Measurements from ENCODE around the gene MESP2.

- TF ChIP-seq TEAD4 (IDR thresholded peaks at IDR 0.05; ENCODE audit: low read length) (no peak), TEAD4 (CRISPR knock-in tag; IDR thresholded peaks at IDR 0.05; ENCODE audit: borderline replicate concordance) (no peak), CTCF (IDR thresholded peaks at IDR 0.05 in 2 of 3, conservative IDR thresholded peaks at IDR 0.05 in 1 of 3; ENCODE audit: insufficient read depth in 2 of 3, low read depth in 1 of 3, low read length in 3 of 3) (no peak), NFE2L1 (tag; IDR thresholded peaks at IDR 0.05; ENCODE audit: borderline replicate concordance, low read depth) (no peak), RREB1 (CRISPR knock-in tag; IDR thresholded peaks at IDR 0.05) (no peak), PRDM10 (IDR thresholded peaks at IDR 0.05; ENCODE audit: partially characterized antibody) (no peak), ETV1 (tag; conservative IDR thresholded peaks at IDR 0.05; ENCODE audit: low read depth) (no peak), RBFOX2 (IDR thresholded peaks at IDR 0.05; ENCODE audit: low read depth, low read length) (no peak), ELK1 (CRISPR knock-in tag; IDR thresholded peaks at IDR 0.05) (no peak)
These were observed 20.4 kb upstream of the MESP2 start for GRCh38 chr15:89755701-89756100.
